Adrenal gland (tissue), 12 donors: ENCODE results near the gene RALGAPA2. TPM values are rescaled to one million over a fixed set of nuclear protein-coding genes. Genes with fewer than 3 reads are reported as not detected.

Experiments used
- DNase-seq, 7 donors: peaks; one replicate each; pipeline ENCODE4 v3.0.0-alpha.2; 2019 to 2020
- H3K27ac ChIP-seq, 5 donors: fragments of 200-600 bp; sonication (generic) in 4 of 5; 1 replicate in 3 of 5; 2 replicates in 2 of 5; pipeline versions ENCODE4 v1.5.1 to v1.8.0; 2016 to 2020; ENCODE audit warnings: mild to moderate bottlenecking in 1 of 5
- H3K27me3 ChIP-seq: fragments of 200-600 bp; 2 replicates; pipeline ENCODE4 v1.8.0; 2021
- H3K36me3 ChIP-seq, 2 donors: fragments of 200-600 bp; replicated peaks in 1 of 2; 1 replicate in 1 of 2; 2 replicates in 1 of 2; pipeline versions ENCODE4 v1.5.1 to v1.8.0; 2018 to 2022
- H3K4me1 ChIP-seq, 2 donors: fragments of 200-600 bp; replicated peaks in 1 of 2; 1 replicate in 1 of 2; 2 replicates in 1 of 2; pipeline versions ENCODE4 v1.5.1 to v1.8.0; 2018 to 2021
- H3K4me3 ChIP-seq, 4 donors: fragments of 200-600 bp; sonication (generic) in 3 of 4; one replicate each; pipeline ENCODE4 v1.5.1; 2016 to 2018
- H3K9me3 ChIP-seq, 3 donors: fragments of 200-600 bp; sonication (generic) in 1 of 3; replicated peaks in 1 of 3; 1 replicate in 2 of 3; 2 replicates in 1 of 3; pipeline versions ENCODE4 v1.5.1 to v1.8.0; 2016 to 2021
- CTCF ChIP-seq, 6 experiments: fragments of 450-650 bp in 4 of 6; fragments of 200-600 bp in 2 of 6; sonication (generic) in 1 of 6; IDR thresholded peaks; 1 replicate in 5 of 6; 2 replicates in 1 of 6; pipeline versions ENCODE4 v1.5.1 to v1.8.0; 2016 to 2021; ENCODE audit warnings: antibody characterized with exemption in 6 of 6, mild to moderate bottlenecking in 2 of 6, moderate library complexity in 1 of 6
- POLR2A ChIP-seq, 2 donors: fragments of 450-650 bp; IDR thresholded peaks; one replicate each; pipeline ENCODE4 v1.6.1; 2017; ENCODE audit warnings: antibody characterized with exemption in 2 of 2, mild to moderate bottlenecking in 2 of 2, moderate library complexity in 1 of 2
- WGBS, 4 donors: extraction: QIAGEN DNeasy Blood & Tissue Kit in 2 of 4; methylation state at CpG; one replicate each; pipeline versions ENCODE4 v1.1.5 to v1.1.7; 2013 to 2017; 5-methylcytosine and 5-hydroxymethylcytosine counted together
- intact Hi-C, 2 donors: fragments of 100-400 bp; cut with DNase I; formaldehyde crosslinking; loops; one replicate each; pipeline versions ENCODE4 v1.14.1 to v1.15.0; 2022 to 2023
- polyA plus RNA-seq, 3 donors: library from polyadenylated mRNA; stranded (reverse); fragments of 200-250 nt in 2 of 3; fragments of 350-450 nt in 1 of 3; fragmentation: Illumina TruSeq in 1 of 3; extraction: RNeasy Lipid Tissue Mini Kit (QIAGEN cat#74804) in 1 of 3; gene quantifications; one replicate each; pipeline ENCODE4 v1.2.3, GENCODE V29; 2013 to 2014
- total RNA-seq, 9 donors: library from RNA; depleted of rRNA in 4 of 9; stranded (reverse); fragments of >200 nt in 4 of 9; fragments of 120-200 nt in 1 of 9; fragmentation: NEBNext Ultra II Directional in 1 of 9; extraction: Animal tissue kit (Norgen Biotek cat#: 25700) in 1 of 9; gene quantifications; one replicate each; pipeline versions ENCODE4 v1.1.0 to v1.2.4, GENCODE V29; 2013 to 2023
- donor health status: healthy with polysubstance abuse.
- donor health status: Bipolar disorder and iron deficiency.
- donor health status: DM: yes; HTN: yes; CAD: no.
- donor health status: DM: no; HTN: no; CAD: no.
- donor health status: DM: no; HTN: no; CAD: no.
- donor health status: DM: yes; HTN: yes; CAD: no.

The RALGAPA2 gene
- total and polyA plus RNA-seq, 12 donors, result 3.7 to 39.6 (median 20.7) TPM

GRCh38 chr20:20573797-20574196 is 138.6 kb downstream of the RALGAPA2 start:
- peaks cover 0 to 10% of the 10 kb centered on the region in 2 donors for H3K36me3 ChIP-seq
- H3K27ac ChIP-seq, result no peak overlapping the region
- no peaks in the 10 kb centered on the region for H3K27me3 ChIP-seq
- no peaks in the 10 kb centered on the region for H3K9me3 ChIP-seq
- WGBS, 4 donors, result 96 to 98% (median 98%) methylated on average over 2 of the region's 2 CpGs
- DNase-seq, result no peak
- no peaks in the 10 kb centered on the region for H3K4me1 ChIP-seq
- H3K4me3 ChIP-seq, result no peak overlapping the region
- intact Hi-C loops, result loop anchor here in 1 of 2 donors (10.0 kb wide), 1 partner anchor 209 kb away; the partner anchor contains the start of gene INSM1
- TF ChIP-seq POLR2A (IDR thresholded peaks at IDR 0.05) (no peak), CTCF (IDR thresholded peaks at IDR 0.05) (no peak)

GRCh38 chr20:20571068-20571780 is 141.2 kb downstream of the RALGAPA2 start:
- WGBS, 4 donors, result 91 to 95% (median 94%) methylated on average over 6 of the region's 6 CpGs
- intact Hi-C loops, result loop anchor here in 1 of 2 donors (10.0 kb wide), 1 partner anchor 206 kb away; the partner anchor contains the start of gene INSM1
- Histone ChIP-seq H3K9me3 (no peaks in the 10 kb centered on the region), H3K4me1 (no peaks in the 10 kb centered on the region), H3K27ac (no peak overlapping the region), H3K4me3 (no peak overlapping the region), H3K36me3 (peaks cover 0 to 10% of the 10 kb centered on the region in 2 donors), H3K27me3 (no peaks in the 10 kb centered on the region)
- no peak for DNase-seq
- TF ChIP-seq POLR2A (IDR thresholded peaks at IDR 0.05), result no peak
- no peak for TF ChIP-seq CTCF (IDR thresholded peaks at IDR 0.05)

DNA sequence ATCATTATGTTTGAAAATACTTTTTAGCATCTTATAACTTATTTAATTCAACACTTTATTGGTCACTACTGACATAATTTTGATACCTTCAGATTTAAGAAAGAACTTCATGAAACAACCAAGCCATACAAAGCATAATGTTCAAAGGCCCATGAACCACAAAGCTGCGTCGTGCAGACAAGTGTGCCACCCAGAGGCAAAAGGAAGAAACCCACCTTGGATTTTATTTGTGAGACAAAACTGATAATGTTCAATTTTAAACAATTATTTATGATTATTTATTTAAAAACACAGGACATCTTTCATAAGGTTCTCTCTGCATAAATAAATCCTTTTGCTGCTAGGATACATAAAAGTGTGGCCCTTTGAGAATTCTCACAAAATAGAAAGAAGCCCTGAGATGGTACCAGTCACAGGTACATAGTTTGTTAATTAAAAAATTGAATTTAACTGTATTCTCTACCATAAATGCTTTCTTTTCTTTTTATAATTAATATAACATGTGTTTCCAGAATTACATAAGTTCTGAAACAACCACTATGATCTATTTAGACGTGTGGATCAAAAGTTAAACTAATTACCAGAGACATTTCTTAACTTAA is 143.7 kb downstream of the RALGAPA2 start:
- Histone ChIP-seq H3K4me1 (no peaks in the 10 kb centered on the region), H3K36me3 (peaks cover 0 to 10% of the 10 kb centered on the region in 2 donors), H3K27me3 (no peaks in the 10 kb centered on the region), H3K4me3 (no peak overlapping the region), H3K27ac (no peak overlapping the region), H3K9me3 (no peaks in the 10 kb centered on the region)
- peak in 5 of 7 donors; percentile 16 to 61 (median 23) for DNase-seq
- intact Hi-C loops, result no loop called here
- TF ChIP-seq CTCF (IDR thresholded peaks at IDR 0.05) (peak; percentile 47 to 78 (median 66)), POLR2A (IDR thresholded peaks at IDR 0.05) (no peak)
- 23 to 27% (median 26%) methylated on average over 3 of the region's 3 CpGs for WGBS, 4 donors

DNA sequence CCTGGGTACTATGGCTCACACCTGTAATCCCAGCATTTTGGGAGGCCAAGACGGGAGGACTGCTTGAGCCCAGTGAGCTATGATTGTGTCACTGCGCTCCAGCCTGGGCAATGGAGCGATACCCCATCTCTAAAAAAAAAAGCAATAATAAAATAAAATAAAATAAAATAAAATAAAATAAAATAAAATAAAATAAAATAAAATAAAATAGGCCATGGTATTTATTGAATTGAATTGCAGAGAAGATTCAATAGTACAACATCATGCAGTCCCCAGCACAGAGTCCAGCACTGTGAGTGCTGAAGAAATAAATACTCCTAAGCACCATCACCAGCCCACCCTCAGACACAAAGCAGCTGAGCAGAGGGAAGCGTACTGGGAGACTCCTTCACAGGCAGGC is 144.7 kb downstream of the RALGAPA2 start:
- WGBS, 4 donors, result 95 to 100% (median 98%) methylated on average over 4 of the region's 4 CpGs
- Histone ChIP-seq H3K4me1 (no peaks in the 10 kb centered on the region), H3K27me3 (no peaks in the 10 kb centered on the region), H3K4me3 (no peak overlapping the region), H3K9me3 (no peaks in the 10 kb centered on the region), H3K27ac (no peak overlapping the region), H3K36me3 (peaks cover 0 to 10% of the 10 kb centered on the region in 2 donors)
- TF ChIP-seq CTCF (IDR thresholded peaks at IDR 0.05) (no peak), POLR2A (IDR thresholded peaks at IDR 0.05) (no peak)
- DNase-seq, result no peak
- intact Hi-C loops, result loop anchor here in 1 of 2 donors (2.0 kb wide), 1 partner anchor 205 kb away; no protein-coding TSS in a partner anchor
